Stimulated activated CD4-positive, alpha-beta T cell treated with anti-CD3 and anti-CD28 coated beads, Interleukin-12 subunit alpha, Interleukin-12 subunit beta, amount 100 ng/mL, for 48 hours (primary cell): ENCODE measurements around the gene BBS7.

Experiments used
- DNase-seq, 3 donors: peaks; one replicate each; pipeline ENCODE4 v3.0.0-alpha.2; 2020; ENCODE audit warnings: low read depth in 2 of 3, low spot score in 1 of 3

The BBS7 gene

DNA sequence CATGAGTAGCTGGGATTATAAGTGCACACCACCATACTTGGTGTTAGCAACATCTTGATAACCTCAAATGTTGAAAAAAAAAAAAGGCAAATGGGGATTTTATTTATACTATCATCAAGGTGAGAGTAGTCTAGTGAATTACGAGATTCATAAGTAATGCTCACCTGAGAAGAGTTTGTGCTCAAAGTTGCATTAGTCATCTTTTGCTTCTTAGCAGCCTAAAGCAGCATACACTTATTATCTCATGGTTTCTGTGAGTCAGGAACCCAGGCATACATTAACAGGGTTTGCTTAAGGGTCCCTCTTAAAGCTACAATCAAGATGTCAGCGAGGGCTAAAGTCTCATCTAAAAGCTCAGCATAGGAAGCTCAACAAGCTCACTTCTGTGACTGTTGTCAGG lies 77.3 kb downstream of the BBS7 start:
- no peak for DNase-seq

GRCh38 chr4:121791481-121791880 lies 78.8 kb downstream of the BBS7 start:
- no peak for DNase-seq

- DNase-seq: no peak
Observed at GRCh38 chr4:121790976-121791375, 79.3 kb downstream of the BBS7 start.

DNA sequence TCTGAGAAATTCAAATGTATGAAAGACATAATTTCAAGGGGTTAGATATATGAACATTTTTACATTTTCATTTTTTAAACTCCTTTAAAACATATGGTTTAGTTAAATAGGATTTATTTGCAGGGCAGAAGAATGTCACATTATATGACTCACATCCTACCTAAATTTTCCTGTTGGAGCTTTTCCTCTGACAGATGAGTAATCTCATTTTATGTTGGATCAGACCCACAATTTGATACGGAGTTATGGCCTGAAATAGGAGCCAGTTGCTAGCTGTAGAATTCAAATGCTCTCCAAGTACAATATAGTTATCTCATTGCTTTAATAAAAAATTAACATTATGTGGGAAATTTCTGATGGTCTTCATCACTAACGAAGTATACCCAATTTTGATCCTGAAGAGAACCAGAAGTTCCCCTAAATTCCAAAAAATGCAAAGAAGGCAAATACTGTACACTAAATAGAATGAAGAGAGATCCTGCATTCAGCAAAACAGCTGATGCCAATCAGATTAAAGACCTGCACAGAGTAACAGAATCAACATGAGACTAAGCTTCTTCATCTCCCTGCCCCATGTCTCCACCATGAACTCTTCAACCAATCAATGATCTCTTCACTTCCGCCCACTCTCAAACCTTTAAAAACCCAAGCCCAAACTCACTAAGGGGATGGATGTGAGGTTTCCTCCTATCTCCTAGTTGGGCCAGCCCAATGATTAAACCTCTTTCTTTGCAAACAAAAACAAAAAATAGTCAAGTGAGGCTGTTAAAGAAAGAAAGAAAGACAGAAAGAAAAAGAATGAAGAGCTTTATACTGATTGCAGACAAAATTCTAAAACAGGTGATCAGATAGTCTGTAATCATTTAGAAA lies 80.1 kb downstream of the BBS7 start:
- no peak for DNase-seq

DNA sequence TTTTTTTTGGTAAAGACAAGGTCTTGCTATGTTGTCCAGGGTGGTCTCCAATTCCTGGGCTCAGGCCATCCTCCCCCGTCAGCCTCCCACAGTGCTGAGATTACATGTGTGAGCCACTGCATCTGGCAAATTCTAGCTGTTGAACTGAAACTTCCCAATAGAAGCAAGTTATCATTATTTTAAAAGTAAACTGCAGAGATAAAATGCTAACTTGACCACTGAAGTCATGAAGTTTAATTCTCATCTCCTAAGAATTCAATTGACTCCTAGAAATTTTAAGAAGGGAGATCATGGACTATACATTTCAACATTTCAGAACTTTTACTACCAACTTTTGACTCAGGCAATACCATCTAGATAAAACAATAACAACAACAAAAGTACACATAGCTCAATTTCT lies 80.8 kb downstream of the BBS7 start:
- no peak for DNase-seq

- no peak for DNase-seq
Observed at GRCh38 chr4:121788896-121789295, 81.4 kb downstream of the BBS7 start.

DNA sequence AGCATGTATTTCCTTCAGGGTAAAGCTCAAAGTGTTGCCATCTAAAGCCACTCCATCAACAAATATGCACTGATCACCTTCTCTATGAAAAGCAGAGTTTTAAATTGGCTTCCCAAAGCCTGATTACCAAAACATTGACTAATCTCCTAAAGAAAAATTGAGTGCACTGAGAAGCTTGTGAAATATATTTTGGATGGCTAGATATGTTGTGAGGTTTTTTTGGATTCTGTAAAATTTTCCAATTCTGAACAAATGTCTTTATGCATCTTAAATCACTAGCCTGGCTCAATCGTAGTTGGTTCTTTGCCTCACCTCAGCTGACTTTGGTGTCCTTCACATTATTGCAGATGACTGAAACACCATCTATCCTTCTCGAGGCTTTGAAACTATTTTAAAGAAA lies 84.1 kb downstream of the BBS7 start:
- no peak for DNase-seq

GRCh38 chr4:121785479-121785878 lies 84.8 kb downstream of the BBS7 start:
- no peak for DNase-seq

- DNase-seq: no peak
Observed at GRCh38 chr4:121784975-121785374, 85.3 kb downstream of the BBS7 start.

DNA sequence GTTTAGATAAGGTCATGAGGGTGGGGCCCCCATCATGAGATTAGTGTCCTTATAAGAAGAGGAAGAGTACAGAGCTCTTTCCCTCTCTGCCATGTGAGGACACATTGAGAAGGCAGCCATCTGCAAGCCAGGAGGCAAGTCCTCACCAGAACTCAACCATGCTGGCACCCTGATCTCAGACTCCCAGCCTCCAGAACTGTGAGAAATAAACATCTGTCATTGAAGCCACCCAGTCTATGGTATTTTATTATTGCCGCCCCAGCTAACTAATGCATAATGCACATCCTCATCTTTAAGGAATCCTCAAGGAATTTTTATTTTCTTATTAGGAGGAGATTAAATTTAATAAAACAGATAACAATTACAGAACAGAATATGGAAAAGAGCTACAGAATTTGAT lies 85.9 kb downstream of the BBS7 start:
- no peak for DNase-seq

DNA sequence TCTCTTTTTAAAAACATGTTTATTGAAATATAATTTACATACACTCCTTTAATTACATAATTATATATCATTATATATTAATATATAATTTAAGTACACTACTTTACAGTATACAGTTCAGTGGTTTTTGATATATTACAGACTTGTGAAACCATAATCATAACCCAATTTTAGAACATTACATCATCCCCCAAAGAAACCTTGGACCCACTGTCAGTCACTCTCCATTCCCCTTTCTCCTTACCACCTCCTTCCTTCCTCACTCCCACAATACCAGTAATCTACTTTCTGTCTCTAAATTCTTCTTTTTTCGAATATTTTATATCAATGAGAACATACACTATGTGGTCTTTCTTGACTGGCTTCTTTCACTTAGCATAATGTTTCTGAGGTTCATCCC lies 87.1 kb downstream of the BBS7 start:
- no peak for DNase-seq

DNA sequence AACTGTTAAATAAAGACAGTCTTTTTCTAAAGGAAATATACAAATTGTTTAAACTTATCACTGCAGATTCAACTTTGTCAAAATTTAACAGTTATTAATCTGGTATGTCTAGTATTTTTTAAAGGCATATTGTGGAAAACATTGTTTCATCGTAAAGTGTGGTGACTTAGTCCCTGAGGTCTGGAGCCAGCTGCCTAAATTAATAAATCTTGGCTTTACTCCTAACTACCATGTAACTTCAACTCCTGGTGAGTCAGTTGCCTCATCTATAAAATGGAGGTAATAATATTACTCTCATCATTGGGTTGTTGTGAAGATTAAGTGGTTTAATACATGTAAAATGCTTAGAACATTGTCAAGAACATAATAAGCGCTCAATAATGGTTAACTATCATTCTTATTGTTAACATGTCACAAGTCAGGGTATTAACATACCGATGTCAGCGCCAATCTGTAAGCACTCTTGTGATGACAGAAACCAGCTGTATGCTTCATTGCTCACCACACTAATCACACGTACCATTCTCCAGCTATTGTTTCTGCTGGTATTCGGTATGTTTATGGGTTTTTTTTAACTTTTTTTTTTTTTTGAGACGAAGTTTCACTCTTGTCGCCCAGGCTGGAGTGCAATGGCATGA lies 91.2 kb downstream of the BBS7 start:
- no peak for DNase-seq

GRCh38 chr4:121777625-121778024 lies 92.6 kb downstream of the BBS7 start:
- no peak for DNase-seq

- DNase-seq: no peak
Observed at GRCh38 chr4:121776610-121777401, 93.5 kb downstream of the BBS7 start.
